Mammary epithelial cell (primary cell): ENCODE data around the gene STXBP1.

ENCODE experiments used
- CTCF ChIP-seq, 2 donors: IDR thresholded peaks in 1 of 2; conservative IDR thresholded peaks in 1 of 2; 2 replicates each; pipeline ENCODE4 v1.5.1; 2011 to 2012; ENCODE audit warnings: inconsistent platforms in 2 of 2, low read length in 2 of 2, mild to moderate bottlenecking in 2 of 2, control low read depth in 1 of 2, low read depth in 1 of 2; ENCODE audit not compliant: insufficient read depth in 1 of 2; ENCODE audit errors: extremely low read depth in 1 of 2
- EZH2 ChIP-seq: IDR thresholded peaks from 2 replicates; pipeline ENCODE4 v1.6.1; 2012; ENCODE audit warnings: low read length, inconsistent platforms, borderline replicate concordance

GRCh38 chr9:127683723-127684122 lies 71.6 kb downstream of the STXBP1 start:
- TF ChIP-seq CTCF (conservative IDR thresholded peaks at IDR 0.05 in 1 of 2, IDR thresholded peaks at IDR 0.05 in 1 of 2; ENCODE audit: extremely low read depth in 1 of 2, insufficient read depth in 1 of 2, low read depth in 1 of 2, low read length in 2 of 2) (no peak), EZH2 (no peak)
